NOMO-1 (cell line): ENCODE data around the gene RASAL1.
A peak's percentile ranks its signal among the peaks of the same experiment; 100 is the strongest.

Source experiments
- DNase-seq, 2 experiments: peaks; one replicate each; lab custom pipeline; 2025; ENCODE audit not compliant: unreplicated experiment in 2 of 2; lab: John Stamatoyannopoulos, UW

Gene RASAL1, protein sequence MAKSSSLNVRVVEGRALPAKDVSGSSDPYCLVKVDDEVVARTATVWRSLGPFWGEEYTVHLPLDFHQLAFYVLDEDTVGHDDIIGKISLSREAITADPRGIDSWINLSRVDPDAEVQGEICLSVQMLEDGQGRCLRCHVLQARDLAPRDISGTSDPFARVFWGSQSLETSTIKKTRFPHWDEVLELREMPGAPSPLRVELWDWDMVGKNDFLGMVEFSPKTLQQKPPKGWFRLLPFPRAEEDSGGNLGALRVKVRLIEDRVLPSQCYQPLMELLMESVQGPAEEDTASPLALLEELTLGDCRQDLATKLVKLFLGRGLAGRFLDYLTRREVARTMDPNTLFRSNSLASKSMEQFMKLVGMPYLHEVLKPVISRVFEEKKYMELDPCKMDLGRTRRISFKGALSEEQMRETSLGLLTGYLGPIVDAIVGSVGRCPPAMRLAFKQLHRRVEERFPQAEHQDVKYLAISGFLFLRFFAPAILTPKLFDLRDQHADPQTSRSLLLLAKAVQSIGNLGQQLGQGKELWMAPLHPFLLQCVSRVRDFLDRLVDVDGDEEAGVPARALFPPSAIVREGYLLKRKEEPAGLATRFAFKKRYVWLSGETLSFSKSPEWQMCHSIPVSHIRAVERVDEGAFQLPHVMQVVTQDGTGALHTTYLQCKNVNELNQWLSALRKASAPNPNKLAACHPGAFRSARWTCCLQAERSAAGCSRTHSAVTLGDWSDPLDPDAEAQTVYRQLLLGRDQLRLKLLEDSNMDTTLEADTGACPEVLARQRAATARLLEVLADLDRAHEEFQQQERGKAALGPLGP

DNA sequence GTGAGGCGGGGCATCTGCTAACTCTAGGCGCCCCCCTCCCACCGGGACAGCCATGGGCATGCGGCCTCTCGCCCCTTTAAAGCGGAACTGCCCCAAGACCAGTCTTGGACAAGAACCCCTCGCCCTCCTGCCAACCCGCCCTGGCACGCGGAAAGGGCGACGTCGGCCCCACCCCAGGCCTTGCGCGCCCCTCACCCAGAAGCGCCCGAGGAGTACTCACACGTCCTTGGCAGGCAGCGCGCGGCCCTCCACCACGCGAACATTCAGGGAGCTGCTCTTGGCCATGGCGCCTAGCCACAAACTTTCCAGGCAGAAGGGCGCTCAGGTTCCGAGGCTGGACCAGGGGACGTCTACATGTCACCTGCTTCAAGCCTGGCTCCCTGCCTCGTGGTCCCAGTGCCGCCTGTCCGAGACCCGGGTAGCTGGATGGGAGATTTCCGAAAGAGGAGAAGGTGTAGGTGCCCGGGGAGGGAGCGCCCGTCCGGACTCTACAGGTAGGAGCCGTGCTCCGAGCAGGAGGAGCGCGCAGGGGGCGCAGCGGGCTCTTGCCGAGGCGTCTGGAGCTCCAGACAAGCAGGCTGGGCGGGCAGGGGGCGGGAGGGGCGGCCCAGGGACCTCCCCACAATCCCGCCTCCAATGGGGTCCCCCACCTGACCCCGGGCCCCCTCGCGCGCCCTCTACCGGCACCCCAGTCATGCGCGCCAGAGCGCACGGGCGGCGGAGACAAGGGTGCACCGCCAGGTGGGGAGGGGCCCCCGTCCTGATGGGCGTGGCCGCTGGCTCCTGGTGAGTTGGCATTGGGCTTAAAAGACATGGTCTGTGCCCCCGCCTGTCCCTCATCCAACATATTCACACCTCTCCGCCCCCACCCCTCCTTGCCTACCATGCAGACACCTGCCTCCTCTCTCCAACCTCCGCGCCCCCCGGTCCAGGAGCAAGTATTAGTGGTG is at the start of gene RASAL1:
TSS of gene RASAL1 (minus strand) at position 584 of the 950 bp plus-strand sequence. CDS start at position 285, 299 bp downstream.
- DNase-seq: no peak

DNA sequence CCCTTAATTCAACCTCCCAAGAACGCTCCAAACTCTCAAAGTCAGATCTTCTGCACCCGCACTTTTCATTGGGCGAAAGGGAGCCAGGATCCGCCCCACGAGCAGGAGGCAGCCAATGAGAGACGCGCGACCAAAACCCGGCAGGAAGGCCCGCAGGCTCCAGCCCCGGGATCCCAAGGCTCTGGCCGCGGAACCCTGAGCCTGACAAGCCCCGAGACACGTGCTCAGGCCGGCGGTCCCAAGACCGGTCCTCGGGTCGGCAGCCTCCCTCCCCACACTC is 49.3 kb upstream of the RASAL1 start:
- peak; percentile 88 to 91 for DNase-seq

DNA sequence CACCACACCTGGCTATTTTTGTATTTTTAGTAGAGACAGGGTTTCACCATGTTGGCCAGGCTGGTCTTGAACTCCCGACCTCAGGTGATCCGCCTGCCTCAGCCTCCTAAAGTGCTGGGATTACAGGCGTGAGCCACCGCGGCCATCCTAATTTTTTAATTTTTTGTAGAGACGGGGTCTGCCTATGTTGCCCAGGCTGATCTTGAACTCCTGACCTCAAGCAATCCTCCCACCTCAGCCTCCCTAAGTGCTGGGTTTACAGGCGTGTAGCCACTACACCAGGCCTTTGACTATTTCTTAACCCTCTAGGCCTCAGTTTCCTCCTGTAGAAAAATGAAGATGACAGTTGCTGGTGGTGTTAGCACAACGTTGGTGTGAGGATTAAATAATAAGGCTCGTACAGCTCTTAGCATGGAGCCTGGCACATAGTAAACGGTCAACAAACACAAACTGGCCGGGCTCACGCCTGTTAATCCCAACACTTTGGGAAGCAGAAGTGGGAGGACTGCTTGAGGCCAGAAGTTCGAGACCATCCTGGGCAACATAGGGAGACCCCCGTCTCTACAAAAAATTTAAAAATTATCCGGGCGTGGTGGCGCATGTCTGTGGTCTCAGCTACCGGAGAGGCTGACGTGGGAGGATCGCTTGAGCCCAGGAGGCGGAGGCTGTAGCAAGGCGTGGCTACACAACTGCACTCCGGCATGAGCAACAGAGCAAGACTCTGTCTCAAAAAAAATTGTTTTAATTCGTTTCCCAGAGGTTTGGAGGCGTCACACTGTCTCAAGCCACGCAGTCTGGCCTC is 48.7 kb upstream of the RASAL1 start:
- peak; percentile 75 to 83 for DNase-seq

DNA sequence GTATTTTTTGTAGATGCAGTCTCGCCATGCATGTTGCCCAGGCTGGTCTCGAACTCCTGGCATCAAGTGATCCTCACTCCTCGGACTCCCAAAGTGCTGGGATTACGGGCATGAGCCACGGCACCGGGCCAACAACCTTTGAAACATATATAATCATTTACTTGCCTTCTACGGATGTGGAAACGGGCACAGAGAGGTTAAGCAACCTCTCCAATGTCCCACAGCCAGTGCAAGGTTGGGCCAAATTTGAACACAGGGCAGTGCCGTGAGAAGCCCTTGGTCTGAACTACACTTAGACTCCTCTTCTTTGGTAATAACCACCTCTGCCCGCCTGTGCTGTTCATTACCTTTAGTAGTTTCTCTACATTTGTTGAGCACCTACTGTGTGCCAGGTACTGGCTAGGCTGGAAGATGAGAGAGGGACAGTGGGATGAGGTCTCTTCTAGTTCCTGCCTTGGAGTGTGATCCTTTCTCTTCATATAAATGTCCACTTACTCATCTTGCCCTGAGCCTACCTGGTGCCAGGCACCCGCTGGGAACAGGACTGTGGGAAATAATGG is 47.5 kb upstream of the RASAL1 start:
- no peak for DNase-seq

DNA sequence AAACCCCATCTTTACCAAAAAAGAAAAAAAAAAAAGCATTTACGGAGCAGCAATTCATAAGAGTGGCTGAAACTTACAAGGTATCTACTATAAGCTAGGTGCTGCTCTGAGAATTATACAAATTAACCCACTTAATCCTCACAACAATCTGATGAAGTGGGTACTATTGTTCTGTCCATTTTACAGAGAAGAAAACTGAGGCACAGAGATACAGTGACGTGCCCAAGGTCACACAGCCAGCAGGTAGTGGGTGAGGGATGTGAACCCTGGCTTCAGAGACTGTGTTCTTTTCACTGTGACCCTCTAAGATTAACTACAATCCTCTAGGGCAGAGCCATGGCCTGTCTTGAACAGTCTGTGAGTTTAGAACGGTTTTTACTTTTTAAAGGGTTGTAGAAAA is 46.4 kb upstream of the RASAL1 start:
- DNase-seq: no peak

DNA sequence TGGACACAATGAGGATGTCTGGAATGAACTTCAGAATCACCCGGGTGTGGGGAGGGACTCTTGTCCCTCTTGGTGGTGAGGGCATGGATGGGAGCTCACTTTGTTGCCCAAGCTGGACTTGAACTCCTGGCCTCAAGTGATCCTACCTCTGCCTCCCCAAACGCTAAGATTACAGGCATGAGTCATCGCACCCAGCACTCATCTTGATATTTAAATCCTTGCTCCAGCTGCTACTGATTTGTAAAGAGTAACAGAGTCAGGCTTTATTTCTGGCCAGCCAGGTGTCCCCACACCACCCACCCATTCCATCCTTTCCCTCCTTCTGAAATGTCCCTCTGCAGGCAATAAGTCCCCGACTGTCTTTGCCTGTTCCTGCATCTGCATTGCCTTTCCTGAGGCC is 44.8 kb upstream of the RASAL1 start:
- no peak for DNase-seq

DNA sequence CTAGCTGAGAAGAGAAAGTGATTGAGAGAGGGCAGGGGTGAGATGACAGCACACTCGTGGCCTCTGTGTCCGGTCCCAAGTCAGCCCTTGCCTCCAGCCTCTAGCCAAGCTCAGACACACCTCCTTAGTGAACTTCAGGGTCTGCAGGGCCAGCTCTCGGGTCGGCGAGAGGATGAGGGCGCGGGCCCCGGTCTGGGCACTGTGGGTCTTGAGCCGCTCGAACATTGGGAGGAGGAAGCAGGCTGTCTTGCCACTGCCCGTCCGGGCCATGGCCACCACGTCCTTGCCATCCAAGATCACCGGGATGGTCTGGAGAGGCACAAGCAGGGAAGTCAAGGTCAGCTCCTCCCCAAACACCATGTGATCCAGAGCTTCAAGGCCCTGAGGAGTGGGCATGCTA is 43.5 kb upstream of the RASAL1 start:
- DNase-seq: no peak

DNA sequence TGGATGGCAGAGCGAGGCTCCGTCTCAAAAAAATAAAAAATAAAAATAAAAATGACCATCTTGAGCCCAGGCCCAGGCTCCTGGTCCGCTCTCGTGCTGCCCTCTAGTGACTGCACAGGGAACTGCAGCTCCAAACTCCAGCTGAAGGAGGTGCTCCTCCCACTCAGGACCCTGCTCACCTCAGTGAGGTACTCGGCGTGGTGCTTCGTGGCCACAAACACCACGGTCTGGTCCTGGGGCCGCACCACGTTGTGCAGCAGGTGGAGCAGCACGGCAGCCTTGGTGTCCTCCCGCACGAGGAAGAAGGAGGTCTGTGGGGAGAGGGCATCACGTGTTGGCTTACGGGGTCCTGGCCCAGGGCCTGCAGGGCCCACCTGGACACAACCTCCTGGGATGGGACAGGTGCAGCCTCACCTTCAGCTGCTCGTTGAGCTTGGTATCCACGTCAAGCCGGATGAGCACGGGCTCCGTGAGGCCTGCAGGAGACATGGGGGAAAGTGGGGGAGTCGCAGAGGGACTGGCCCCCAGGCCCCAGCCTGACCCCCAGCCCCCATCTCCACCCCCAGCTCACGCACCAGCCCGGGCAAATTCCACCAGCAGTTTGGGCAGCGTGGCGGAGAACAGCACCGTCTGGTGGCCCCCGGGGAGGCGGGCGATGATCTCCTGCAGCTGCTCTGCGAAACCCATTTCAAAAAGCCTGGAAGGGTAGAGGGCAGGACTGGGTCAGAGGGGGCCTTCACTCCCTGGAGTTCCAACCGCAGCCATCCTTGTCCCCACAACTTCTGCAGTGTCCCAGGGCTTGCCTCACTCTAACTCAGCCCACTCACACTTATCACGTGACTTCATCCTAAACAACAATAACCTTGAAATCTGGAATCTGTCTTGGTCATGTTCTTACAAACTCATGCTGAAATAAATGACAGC is 39.2 kb upstream of the RASAL1 start:
- DNase-seq: peak; percentile 5 to 35

DNA sequence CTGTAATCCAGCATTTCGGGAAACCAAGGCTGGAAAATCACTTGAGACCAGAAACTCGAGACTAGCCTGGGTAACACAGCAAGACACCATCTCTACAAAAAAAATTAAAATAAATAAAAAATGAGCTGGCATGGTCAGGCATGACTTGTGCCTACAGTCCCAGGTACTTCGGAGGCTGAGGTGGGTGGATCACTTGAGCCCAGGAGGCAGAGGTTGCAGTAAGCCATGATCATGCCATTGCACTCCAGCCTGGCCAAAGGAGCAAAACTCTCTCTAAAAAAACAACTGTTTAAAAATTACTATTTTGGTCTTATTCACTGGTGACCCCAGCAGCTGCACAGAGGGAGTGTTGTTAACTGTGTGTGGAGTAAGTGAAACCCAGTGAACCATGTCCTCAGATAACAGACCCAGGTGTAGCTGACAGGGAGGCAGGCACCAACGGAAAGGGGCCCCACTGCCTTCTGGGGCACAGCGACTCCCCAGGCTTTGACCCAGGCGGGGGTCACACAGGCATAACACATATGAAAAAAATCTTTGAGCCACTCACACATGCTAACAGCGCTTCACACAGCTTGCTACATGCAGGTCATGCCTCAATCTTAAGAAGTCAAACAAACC is 37.6 kb upstream of the RASAL1 start:
- no peak for DNase-seq

DNA sequence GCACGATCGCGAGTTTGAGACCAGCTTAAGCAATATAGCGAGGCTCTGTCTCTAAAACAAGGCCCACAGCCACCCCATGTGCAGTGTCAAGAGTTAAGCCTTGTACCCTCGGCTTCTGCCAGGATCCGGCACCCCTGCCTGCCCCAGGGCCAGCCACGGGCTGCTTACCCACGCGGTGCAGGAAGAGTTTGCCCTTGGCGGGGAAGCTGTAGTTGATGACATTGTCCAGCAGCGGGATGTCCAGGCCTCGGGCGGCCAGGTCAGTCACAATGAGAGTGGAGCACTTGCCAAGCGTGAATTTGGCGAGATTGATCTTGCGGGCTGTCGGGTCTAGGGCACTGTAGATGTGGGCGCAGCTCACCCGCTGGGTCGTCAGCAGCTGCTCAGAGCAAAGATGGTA is 36.6 kb upstream of the RASAL1 start:
- DNase-seq: no peak

DNA sequence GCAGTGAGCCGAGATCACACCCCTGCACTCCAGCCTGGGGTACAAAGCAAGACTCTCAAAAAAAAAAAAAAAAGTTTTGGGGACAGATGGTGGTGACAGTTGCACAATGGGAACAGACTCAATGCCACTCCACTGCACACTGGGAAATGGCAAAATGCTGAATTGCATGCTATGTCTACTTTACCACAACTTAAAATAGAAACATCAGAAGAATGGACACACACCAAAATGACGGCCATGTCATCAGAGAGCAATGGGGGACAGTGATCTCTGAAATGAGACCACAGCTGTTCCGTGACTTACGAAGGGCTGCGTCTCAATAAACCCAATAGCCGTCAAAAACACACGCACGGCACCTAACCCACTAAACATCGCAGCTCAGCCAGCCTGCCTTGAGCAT is 36.0 kb upstream of the RASAL1 start:
- no peak for DNase-seq

DNA sequence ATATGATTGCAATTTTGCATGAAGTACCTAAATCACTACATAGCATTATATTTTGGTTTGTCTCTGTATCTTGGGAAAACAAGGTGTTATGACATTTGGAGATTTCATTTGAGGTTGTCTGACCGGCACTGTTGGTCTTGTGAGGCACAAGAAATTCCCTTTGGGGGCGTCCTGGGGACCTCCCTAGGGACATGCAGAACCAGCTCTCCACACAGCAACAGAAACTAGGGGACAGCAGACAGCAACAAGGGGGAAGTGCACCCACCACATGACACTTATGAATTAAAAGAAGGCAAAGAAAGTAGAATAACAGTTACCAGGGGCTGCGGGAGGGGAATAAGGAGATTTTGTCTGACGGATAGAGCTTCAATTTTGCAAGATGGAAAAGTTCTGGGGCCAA is 35.4 kb upstream of the RASAL1 start:
- no peak for DNase-seq

DNA sequence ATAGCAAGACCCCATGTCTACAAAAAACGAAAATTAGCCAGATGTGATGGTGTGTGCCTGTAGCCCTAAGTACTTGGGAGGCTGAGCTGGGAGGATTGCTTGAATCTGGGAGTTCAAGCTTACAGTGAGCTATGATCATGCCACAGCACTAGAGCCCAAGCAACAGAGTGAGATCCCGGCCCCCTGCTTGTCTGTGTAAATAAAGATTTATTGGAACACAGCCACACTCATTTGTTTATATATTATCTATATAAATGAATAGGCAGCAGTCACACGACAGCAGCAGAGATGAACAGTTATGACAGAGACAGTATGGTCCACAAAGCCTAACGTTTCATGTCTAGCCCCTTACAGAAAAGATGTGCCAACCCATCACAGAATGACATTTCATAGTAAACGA is 34.9 kb upstream of the RASAL1 start:
- DNase-seq: no peak

DNA sequence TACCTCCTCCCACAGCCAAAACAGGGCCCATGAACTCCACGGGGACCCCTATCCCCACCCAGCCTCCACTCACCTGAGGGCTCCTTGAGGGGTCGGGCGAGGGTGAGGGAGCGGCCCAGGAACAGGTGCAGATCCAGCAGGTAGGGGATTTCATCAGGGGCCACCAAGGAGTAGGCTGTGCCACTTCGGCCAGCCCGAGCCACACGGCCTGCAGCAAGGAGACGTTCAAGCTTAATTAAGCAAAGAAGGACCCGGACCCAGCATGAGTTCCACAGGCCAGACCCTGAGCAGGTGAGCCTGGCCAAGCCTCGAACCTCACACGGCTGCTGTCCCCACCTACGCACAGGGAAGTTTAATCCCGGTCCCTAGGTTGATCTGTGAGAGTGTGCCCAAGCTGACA is 34.1 kb upstream of the RASAL1 start:
- DNase-seq: no peak

DNA sequence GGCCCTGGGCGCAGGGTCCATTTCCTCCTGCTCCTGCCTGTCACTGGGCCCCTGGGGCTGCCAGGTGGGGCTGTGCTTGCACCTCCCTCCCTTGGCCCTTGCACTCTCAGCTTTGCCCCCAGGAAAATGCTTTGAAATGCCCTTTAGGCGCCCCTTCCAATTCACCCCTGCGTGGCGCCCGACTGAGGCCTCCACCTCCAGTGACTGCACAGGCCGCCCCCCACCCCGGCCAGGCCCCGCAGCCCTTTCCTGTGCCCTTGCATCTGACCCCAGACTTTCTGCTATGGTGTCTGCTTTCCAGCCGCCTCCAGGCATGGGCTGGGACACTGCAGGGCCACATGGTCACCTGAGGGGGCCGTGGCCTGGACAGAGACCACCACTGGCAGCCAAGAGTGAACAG is 32.3 kb upstream of the RASAL1 start:
- DNase-seq: no peak

DNA sequence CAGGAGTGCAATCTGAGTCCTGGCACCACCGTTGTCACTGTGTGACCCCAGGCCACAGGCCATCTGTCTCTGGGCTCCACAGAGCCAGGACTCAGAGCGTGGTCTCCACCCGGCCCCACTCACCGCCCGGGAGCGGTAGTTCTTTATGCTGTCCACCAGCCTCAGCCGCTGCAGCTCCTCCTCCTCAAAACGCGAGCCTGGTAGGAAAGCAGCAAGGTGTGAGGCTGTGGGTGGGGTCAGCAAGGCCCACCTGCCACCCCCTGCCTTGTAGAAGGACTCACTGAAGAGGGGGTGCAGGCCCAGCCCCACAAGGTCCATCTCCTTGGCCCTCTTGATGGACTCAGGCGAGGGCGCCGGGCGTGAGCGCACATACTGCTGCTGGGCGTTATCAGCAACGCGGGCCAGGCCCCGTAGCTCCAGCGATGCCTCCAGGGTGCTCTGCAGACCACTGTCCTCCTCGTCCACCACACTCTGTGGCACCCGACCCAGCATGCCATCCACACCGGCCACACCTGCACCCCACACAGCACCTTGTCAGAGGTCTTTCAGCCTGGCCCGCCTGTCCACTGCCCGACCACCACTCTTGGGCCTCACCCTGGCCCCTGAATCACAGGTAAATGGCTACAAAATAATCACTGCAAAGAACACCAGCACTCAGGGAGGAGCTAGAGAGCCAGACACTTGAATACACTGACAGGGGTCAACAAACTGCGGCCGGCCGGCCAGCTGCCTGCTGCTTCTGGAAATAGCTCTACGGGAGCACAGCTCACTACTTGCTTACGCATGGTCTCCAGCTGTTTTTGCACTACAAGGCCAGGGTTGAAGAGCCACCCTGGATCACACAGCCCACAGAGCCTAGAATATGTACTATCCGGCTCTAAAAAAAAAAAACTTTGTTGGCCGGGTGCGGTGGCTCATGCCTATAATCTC is 30.2 kb upstream of the RASAL1 start:
- no peak for DNase-seq

DNA sequence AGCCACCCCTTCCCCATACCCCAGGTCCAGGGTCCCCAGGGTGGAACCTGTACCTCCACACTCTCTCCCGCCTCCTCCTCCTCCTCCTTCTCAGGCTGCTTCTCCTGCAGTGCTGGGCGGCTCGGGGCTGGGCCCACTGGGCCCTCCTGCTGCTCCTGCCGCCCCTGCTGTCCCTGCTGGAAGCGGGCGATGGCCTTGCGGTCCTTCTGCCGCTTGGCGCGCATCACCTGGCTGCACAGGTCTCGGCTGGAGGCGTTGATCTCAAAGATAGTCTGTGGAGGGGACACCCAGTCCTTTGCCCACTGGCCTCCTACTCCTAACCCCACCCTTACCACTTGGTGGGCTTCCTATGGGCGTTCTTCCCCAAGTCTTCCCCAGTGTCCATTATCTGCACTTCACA is 28.5 kb upstream of the RASAL1 start:
- no peak for DNase-seq

DNA sequence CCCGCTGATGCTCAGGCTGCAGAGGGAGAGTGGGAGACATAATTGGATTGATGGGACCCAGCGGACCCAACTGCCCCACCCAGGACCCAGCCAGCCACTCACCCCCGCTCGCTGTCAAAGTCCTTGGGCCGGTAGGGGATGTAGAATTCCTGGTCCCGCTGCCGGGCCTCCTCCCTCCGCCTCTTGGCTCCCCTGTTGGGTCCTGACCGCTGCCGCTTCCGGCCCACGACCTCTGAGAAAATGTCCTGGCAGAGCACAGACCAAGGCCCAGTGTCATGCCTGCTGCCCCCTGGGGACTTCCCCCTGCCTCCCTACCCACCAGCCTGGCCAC is 27.4 kb upstream of the RASAL1 start:
- DNase-seq: no peak
